ENCODE results near the gene ADPRM. TPM values are rescaled to one million over a fixed set of nuclear protein-coding genes. Genes with fewer than 3 reads are reported as not detected.

ADPRM gene
- total RNA-seq, 1 donor from 2014 or later: 5.2 TPM

DNA sequence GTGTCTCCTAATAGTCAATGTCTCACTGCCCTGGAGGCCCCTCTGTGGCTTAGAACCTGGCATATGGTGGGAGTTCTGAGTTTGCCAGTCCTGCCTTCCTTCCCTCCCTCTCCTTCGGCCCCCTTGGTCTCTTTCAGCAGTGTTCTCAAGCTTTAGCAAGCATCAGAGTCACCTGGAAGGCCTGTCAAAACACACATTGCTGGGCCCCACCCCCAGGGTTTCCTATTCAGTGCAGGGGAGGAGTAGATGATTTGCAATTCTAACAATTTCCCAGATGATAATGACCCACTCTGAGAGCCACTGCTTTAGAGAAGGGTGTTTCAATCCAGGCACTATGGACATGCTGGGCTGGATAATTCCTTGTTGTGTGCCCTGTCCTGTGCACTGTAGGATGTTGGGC lies 58.8 kb downstream of the ADPRM start:
- no peak for DNase-seq (ENCODE audit: low spot score)
- TF ChIP-seq, protein P1, sequence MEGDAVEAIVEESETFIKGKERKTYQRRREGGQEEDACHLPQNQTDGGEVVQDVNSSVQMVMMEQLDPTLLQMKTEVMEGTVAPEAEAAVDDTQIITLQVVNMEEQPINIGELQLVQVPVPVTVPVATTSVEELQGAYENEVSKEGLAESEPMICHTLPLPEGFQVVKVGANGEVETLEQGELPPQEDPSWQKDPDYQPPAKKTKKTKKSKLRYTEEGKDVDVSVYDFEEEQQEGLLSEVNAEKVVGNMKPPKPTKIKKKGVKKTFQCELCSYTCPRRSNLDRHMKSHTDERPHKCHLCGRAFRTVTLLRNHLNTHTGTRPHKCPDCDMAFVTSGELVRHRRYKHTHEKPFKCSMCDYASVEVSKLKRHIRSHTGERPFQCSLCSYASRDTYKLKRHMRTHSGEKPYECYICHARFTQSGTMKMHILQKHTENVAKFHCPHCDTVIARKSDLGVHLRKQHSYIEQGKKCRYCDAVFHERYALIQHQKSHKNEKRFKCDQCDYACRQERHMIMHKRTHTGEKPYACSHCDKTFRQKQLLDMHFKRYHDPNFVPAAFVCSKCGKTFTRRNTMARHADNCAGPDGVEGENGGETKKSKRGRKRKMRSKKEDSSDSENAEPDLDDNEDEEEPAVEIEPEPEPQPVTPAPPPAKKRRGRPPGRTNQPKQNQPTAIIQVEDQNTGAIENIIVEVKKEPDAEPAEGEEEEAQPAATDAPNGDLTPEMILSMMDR (IDR thresholded peaks at IDR 0.05; ENCODE audit: unreplicated experiment): no peak
- Mint-ChIP-seq H3K27me3 (ENCODE audit: unreplicated experiment) (peaks cover 13% of the 10 kb centered on the region), H3K4me1 (ENCODE audit: unreplicated experiment) (no peaks in the 10 kb centered on the region), H3K4me3 (ENCODE audit: unreplicated experiment) (no peak overlapping the region), H3K27ac (ENCODE audit: unreplicated experiment) (no peak overlapping the region), H3K36me3 (ENCODE audit: low read depth, unreplicated experiment) (no peaks in the 10 kb centered on the region), H3K9me3 (ENCODE audit: unreplicated experiment) (no peaks in the 10 kb centered on the region)

DNA sequence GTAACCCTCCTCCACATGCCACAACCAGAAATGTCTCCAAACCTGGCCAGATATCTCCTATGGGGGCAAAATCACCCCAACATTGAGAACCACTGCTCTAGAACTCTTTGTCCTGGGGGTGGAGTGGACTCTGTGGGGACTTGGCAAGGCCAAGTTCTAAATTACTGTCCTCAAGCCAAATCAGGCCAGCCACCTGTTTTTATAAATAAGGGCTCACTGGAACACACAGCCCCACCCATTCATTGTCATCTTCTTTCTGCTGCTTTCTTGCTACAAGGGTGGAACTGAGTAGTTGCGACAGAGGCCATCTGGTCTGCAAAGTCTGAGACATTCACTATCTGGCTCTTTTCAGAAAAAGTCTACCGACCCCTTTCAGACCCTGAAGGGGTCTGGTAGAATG lies 59.2 kb downstream of the ADPRM start:
- TF ChIP-seq, protein P1 (IDR thresholded peaks at IDR 0.05; ENCODE audit: unreplicated experiment): no peak
- Mint-ChIP-seq H3K9me3 (ENCODE audit: unreplicated experiment) (no peaks in the 10 kb centered on the region), H3K4me1 (ENCODE audit: unreplicated experiment) (no peaks in the 10 kb centered on the region), H3K4me3 (ENCODE audit: unreplicated experiment) (no peak overlapping the region), H3K27me3 (ENCODE audit: unreplicated experiment) (peaks cover 13% of the 10 kb centered on the region), H3K36me3 (ENCODE audit: low read depth, unreplicated experiment) (no peaks in the 10 kb centered on the region), H3K27ac (ENCODE audit: unreplicated experiment) (no peak overlapping the region)
- DNase-seq (ENCODE audit: low spot score): no peak

DNA sequence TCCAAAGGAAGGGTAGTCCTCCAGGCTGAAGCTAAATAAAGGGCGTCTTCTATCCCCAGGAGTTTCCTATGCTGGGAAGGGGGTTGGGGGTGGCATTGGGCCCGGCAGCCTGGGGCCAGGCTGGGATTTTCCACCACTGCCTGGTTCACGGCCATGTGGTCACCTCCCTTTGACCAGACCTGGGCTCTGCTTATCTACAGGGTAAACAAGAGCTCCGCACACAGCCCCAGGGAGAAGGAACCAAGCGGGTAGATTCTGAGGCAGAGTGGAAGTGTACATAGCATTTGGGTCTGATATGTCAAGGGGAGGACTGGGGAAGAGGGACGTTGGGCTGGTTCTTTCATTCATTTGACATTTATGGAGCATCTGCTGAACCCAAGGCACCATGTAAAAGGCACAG lies 59.7 kb downstream of the ADPRM start:
- TF ChIP-seq, protein P1 (IDR thresholded peaks at IDR 0.05; ENCODE audit: unreplicated experiment): no peak
- no peak for DNase-seq (ENCODE audit: low spot score)
- Mint-ChIP-seq H3K27me3 (ENCODE audit: unreplicated experiment) (peaks cover 13% of the 10 kb centered on the region), H3K9me3 (ENCODE audit: unreplicated experiment) (no peaks in the 10 kb centered on the region), H3K27ac (ENCODE audit: unreplicated experiment) (no peak overlapping the region), H3K4me1 (ENCODE audit: unreplicated experiment) (no peaks in the 10 kb centered on the region), H3K4me3 (ENCODE audit: unreplicated experiment) (no peak overlapping the region), H3K36me3 (ENCODE audit: low read depth, unreplicated experiment) (no peaks in the 10 kb centered on the region)

DNA sequence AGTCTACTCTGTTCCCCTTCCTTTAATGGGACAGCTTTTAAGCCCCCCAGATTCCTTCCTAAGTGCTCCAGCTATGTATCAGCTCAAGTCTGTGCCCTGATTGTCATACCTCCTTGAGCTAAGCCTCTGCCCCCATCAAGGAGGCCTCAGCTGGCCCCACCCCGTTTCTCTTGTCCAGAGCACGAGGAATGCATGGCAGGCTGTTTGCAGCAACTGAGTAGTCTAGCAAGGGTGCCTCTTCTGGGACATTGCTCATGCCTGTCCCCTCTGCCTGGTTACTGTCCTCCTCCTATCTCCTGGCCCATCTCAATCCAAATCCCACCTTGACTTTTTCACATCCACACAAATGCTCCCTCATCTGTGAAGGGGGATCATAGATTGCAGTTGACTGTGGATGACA lies 60.3 kb downstream of the ADPRM start:
- DNase-seq (ENCODE audit: low spot score): no peak
- Mint-ChIP-seq H3K27ac (ENCODE audit: unreplicated experiment) (no peak overlapping the region), H3K4me1 (ENCODE audit: unreplicated experiment) (no peaks in the 10 kb centered on the region), H3K27me3 (ENCODE audit: unreplicated experiment) (peaks cover 13% of the 10 kb centered on the region), H3K36me3 (ENCODE audit: low read depth, unreplicated experiment) (no peaks in the 10 kb centered on the region), H3K4me3 (ENCODE audit: unreplicated experiment) (no peak overlapping the region), H3K9me3 (ENCODE audit: unreplicated experiment) (no peaks in the 10 kb centered on the region)
- TF ChIP-seq, protein P1 (IDR thresholded peaks at IDR 0.05; ENCODE audit: unreplicated experiment): no peak

DNA sequence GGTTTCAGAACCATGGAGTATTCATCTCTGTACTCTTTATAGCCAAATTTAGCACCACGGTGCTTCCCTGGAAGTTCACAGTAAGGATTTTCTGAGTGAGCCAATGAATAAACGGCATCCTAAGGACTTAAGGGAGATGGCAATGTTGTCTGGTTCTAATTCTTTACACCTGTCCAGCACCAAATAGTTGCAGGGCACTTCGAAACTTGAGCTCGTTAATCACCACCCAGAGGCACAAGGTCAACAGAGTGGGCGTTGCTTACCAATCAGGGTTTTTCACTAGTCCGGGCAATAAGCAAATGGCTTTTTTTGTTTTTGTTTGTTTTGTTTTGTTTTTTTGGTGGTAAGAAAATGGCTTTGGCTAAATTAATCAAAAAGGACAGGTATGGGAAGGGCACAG lies 60.7 kb downstream of the ADPRM start:
- Mint-ChIP-seq H3K9me3 (ENCODE audit: unreplicated experiment) (no peaks in the 10 kb centered on the region), H3K27ac (ENCODE audit: unreplicated experiment) (no peak overlapping the region), H3K27me3 (ENCODE audit: unreplicated experiment) (peaks cover 13% of the 10 kb centered on the region)

More for the DNA sequence above, 60.7 kb downstream of the ADPRM start:
- TF ChIP-seq, protein P1 (IDR thresholded peaks at IDR 0.05; ENCODE audit: unreplicated experiment): no peak
- no peaks in the 10 kb centered on the region for H3K36me3 Mint-ChIP-seq (ENCODE audit: low read depth, unreplicated experiment)
- no peak overlapping the region for H3K4me3 Mint-ChIP-seq (ENCODE audit: unreplicated experiment)
- no peaks in the 10 kb centered on the region for H3K4me1 Mint-ChIP-seq (ENCODE audit: unreplicated experiment)
- no peak for DNase-seq (ENCODE audit: low spot score)

Other genes with a start within 250 kb of the ADPRM start
- not detected for gene MYH4, start 228.0 kb upstream of the ADPRM start, total RNA-seq (ENCODE audit: unreplicated experiment)
- not detected for gene MYH1, start 179.1 kb upstream of the ADPRM start, total RNA-seq (ENCODE audit: unreplicated experiment)
- gene MYH2, start 147.9 kb upstream of the ADPRM start, total RNA-seq (ENCODE audit: unreplicated experiment): 0.69 TPM
- 2.1 TPM for gene MYH3, start 40.3 kb upstream of the ADPRM start, total RNA-seq (ENCODE audit: unreplicated experiment)
- gene SCO1, start 61 bp upstream of the ADPRM start, total RNA-seq (ENCODE audit: unreplicated experiment): 24.0 TPM
- 2.3 TPM for gene TMEM220, start 32.4 kb downstream of the ADPRM start, total RNA-seq (ENCODE audit: unreplicated experiment)
- not detected for gene TMEM238L, start 106.5 kb downstream of the ADPRM start, total RNA-seq (ENCODE audit: unreplicated experiment)
- not detected for gene PIRT, start 140.5 kb downstream of the ADPRM start, total RNA-seq (ENCODE audit: unreplicated experiment)

Data from endothelial cell (in vitro differentiated cells).